Gastrocnemius medialis (tissue), 4 donors: ENCODE results near the gene ADTRP.

Experiments
- CTCF ChIP-seq, 5 experiments: fragments of 450-650 bp in 3 of 5; fragments of 200-600 bp in 2 of 5; sonication (generic) in 2 of 5; IDR thresholded peaks in 4 of 5; conservative IDR thresholded peaks in 1 of 5; 1 replicate in 4 of 5; 2 replicates in 1 of 5; pipeline ENCODE4 v1.5.1; 2016 to 2019; ENCODE audit warnings: antibody characterized with exemption in 5 of 5, mild to moderate bottlenecking in 3 of 5, moderate library complexity in 3 of 5
- POLR2A ChIP-seq, 2 donors: fragments of 450-650 bp; IDR thresholded peaks; one replicate each; pipeline ENCODE4 v1.6.1; 2017; ENCODE audit warnings: antibody characterized with exemption in 2 of 2, mild to moderate bottlenecking in 2 of 2, moderate library complexity in 2 of 2

- TF ChIP-seq POLR2A (IDR thresholded peaks at IDR 0.05) (no peak), CTCF (IDR thresholded peaks at IDR 0.05 in 4 of 5, conservative IDR thresholded peaks at IDR 0.05 in 1 of 5) (no peak)
Measured at GRCh38 chr6:11711003-11711983, 67.3 kb downstream of the ADTRP start.
